Measurements from ENCODE around the gene ARFIP2. TPM values are rescaled to one million over a fixed set of nuclear protein-coding genes. Genes with fewer than 3 reads are reported as not detected.

The ARFIP2 gene
- total and polyA plus RNA-seq, 10 of the 15 experiments (the other 5 are each of a cell fraction or from before 2014, with no cell fraction given): 11.7 to 59.8 (median 48.0) TPM

- FAIRE-seq: no peak
- no peak overlapping the region for H2AFZ ChIP-seq (ENCODE audit: control insufficient read depth, low read depth, low read length)
- intact Hi-C loops (cut with micrococcal nuclease; ENCODE audit: unreplicated experiment): no loop called here
These were observed 21.3 kb upstream of the ARFIP2 start for GRCh38 chr11:6502382-6502781.

More at GRCh38 chr11:6502382-6502781, 21.3 kb upstream of the ARFIP2 start:
- ATAC-seq (no peak), DNase-seq (ENCODE audit: low read depth, low spot score) (no peak)
- Histone ChIP-seq H3K4me2 (ENCODE audit: control insufficient read depth, insufficient read depth) (no peak overlapping the region), H3K4me1 (ENCODE audit: control insufficient read depth, insufficient read depth, low read length) (no peaks in the 10 kb centered on the region), H3K4me3 (no peak overlapping the region), H3K79me2 (ENCODE audit: control insufficient read depth, insufficient read depth, low read length) (no peaks in the 10 kb centered on the region), H3K27me3 (replicated peaks in 1 of 2; ENCODE audit: control insufficient read depth in 2 of 2, insufficient read depth in 2 of 2, low read length in 1 of 2) (no peaks in the 10 kb centered on the region), H3K27ac (ENCODE audit: control insufficient read depth, insufficient read depth) (no peak overlapping the region), H4K20me1 (ENCODE audit: control insufficient read depth, insufficient read depth) (no peaks in the 10 kb centered on the region), H3K9ac (ENCODE audit: control insufficient read depth, insufficient read depth, low read length) (no peak overlapping the region), H3K36me3 (ENCODE audit: control insufficient read depth in 2 of 2, insufficient read depth in 2 of 2, low read length in 1 of 2) (peaks cover 0 to 7% of the 10 kb centered on the region in 2 experiments; a peak in 1 of 4 replicates), H3K9me3 (replicated peaks; ENCODE audit: control insufficient read depth, insufficient read depth, low read length) (no peaks in the 10 kb centered on the region)
- in situ Hi-C loops (cut with MboI): no loop called here
- ChIA-PET CTCF (interaction anchor here (1.2 to 6.6 kb wide), 2 partner anchors 16 to 123 kb away, joined by 5 to 119 read pairs; partner anchors contain the start of genes ARFIP2 and TIMM10B), POLR2A (interaction anchor here (1.2 kb wide), 1 partner anchor 15 kb away, joined by 4 read pairs; no protein-coding TSS in a partner anchor), SMC1A (ENCODE audit: uncharacterized antibody, unreplicated experiment) (interaction anchor here (0.9 kb wide), 1 partner anchor 9 kb away, joined by 3 read pairs; no protein-coding TSS in a partner anchor), RAD21 (ENCODE audit: unreplicated experiment) (no interaction called here)
- BruUV-seq (replicated peaks): no TSS peak
- 100% methylated on average over 3 of the region's 3 CpGs for WGBS (ENCODE audit: insufficient coverage, insufficient replicate concordance, low lambda C conversion rate, missing lambda C conversion rate)
- TF ChIP-seq HSF1 (IDR thresholded peaks at IDR 0.05; ENCODE audit: low read depth, low read length) (no peak), PML (IDR thresholded peaks at IDR 0.05; ENCODE audit: low read length) (no peak), POLR2AphosphoS2 (IDR thresholded peaks at IDR 0.05; ENCODE audit: low read depth, low read length) (no peak), BCL11A (IDR thresholded peaks at IDR 0.05; ENCODE audit: low read depth, low read length) (no peak)

Data from GM12878 (cell line).